ENCODE measurements around the gene TRIP6.

- TF ChIP-seq CTCF (conservative IDR thresholded peaks at IDR 0.05 in 1 of 2, IDR thresholded peaks at IDR 0.05 in 1 of 2; ENCODE audit: extremely low read depth in 1 of 2, insufficient read depth in 1 of 2, low read depth in 1 of 2, low read length in 2 of 2) (no peak), EZH2 (IDR thresholded peaks at IDR 0.05; ENCODE audit: borderline replicate concordance, low read length) (no peak)
These were observed 48.8 kb upstream of the TRIP6 start for GRCh38 chr7:100818366-100818765.
